GM21717 (cell line): ENCODE results near the gene TMEM9B.
"Not testable (repeated sequence)": the region's sequence is repeated elsewhere in the genome, so short reads cannot be mapped to it uniquely, and the experiment has no call there.

ENCODE experiments used
- ATAC-seq: cut with Tn5 transposase; IDR thresholded peaks from one replicate; pipeline ENCODE4 v1.9.1; 2021; ENCODE audit warnings: mild to moderate bottlenecking, moderate library complexity; ENCODE audit not compliant: unreplicated experiment

Gene TMEM9B

DNA sequence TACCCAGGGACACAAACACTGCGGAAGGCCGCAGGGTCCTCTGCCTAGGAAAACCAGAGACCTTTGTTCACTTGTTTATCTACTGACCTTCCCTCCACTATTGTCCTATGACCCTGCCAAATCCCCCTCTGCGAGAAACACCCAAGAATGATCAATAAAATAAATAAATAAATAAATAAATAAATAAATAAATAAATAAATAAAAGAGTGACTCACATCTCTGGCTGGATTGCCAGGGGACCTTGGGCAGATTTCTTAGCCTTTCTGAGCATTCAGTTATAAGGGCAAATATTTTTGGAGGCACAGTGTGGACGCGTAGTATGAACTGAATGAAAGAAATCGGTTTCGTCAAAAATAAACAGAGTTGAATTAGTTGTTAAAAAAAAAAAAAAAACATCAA is 15.1 kb upstream of the TMEM9B start:
- not testable (repeated sequence) for ATAC-seq

GRCh38 chr11:8973121-8973520 is 8.9 kb upstream of the TMEM9B start:
- no peak for ATAC-seq

DNA sequence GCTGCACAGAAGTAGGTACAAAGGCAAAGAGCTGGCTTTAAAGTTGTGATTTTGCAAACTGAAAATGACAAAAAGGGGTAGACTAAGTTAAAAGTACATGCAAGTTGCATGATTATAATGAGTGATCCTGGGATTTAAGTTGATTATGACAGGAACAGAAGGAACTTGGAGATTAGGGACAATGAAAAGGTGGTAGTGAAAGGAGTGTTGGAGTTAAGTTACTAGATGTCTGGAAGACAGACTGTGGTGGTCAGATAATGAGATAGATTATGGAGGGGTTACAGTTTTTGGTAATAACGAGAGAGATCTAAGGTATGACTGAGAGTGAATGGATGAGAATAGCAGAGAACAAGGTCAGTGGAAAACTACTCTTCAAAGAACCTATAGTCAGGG is 7.7 kb upstream of the TMEM9B start:
- no peak for ATAC-seq

DNA sequence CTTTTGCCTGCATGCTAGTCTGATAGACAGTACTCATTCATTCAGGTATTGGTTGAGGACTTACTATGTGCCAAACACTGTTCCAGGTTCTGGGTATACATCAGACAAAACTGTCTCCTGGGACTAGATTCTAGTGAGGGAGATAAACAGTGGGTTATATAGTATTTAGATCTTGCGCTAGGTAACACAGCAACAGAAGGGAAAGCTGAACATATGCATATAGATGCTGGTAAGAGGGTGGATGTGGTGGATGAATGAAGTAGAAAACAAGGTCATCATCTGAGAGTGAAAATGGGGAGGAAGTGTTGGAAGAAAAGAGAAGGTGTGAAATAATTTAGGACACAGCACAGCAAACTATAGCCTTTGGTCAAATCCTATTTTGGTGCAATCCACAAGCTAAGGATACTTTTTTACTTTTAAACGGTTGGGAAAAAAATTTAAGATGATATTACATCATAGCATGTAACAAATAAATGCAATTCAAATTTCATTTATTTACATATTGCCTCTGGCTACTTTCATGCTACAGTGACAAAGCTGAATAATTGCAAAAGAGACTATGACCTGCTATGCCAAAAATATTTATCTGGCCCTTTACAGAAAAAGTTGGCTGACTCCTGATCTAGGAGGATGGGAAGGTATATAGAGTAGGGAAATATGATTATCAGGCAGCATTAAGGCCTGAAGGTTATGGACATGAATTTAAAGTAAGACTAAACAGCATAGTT is 7.1 kb upstream of the TMEM9B start:
- no peak for ATAC-seq

DNA sequence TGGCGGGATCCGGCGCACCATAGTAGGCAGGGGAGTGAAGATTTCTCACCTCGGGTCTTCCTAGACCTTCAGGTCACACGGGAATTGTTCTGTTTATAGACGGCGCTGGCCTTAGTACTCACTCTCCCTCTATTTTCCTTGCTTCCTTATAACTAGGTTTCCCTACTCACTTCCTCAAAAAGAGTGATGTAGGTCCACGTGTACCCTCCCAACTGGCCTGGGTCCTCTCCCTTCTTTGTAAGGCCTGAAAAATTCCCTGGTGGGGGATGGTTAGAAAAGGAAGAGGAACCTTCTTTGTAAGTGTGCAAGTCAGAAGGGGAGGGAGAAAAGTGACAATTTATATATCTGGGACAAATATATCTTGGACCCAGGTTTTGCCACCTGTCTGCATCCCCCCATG is 2.9 kb upstream of the TMEM9B start:
- ATAC-seq, result no peak

DNA sequence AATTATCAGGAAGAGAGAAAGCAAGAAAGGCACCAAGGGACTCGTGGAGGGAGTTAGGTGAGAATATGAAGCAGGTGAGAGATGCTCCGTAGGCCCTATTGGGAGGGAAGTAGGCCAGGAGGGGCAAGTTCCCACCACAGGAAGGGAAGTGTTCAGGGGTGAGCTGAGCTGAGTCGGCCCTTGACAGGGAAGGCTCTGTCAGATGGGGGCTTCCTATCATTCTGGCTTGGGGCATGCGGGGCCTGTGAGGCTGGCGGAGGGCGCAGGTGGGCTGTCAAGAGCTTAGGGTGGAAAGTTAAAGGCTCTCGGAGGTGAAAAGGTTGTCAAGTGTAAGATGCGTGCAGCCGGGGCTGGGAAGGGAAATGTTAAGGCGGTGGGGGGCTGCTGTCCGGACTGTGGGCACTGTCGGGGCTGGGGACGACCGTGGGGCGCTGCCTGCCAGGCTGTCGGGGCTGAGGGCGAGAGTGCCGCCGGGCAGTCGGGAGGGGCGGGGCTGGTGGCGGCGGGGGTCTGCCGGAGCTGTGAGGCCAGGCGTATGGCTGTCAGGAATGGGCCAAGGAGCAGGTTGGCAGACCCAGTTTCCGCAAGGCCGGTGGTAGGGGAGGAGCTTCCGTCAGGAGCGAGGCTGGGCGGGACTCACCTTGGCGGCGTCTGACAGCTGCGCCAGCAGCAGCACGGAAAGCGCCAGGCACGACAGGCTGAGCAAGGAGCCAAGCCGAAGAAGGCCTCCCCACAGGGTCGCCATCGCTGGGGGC is 496 bp downstream of the TMEM9B start:
- peak; percentile 66 for ATAC-seq

GRCh38 chr11:8962841-8963240 is 1.4 kb downstream of the TMEM9B start:
- no peak for ATAC-seq

DNA sequence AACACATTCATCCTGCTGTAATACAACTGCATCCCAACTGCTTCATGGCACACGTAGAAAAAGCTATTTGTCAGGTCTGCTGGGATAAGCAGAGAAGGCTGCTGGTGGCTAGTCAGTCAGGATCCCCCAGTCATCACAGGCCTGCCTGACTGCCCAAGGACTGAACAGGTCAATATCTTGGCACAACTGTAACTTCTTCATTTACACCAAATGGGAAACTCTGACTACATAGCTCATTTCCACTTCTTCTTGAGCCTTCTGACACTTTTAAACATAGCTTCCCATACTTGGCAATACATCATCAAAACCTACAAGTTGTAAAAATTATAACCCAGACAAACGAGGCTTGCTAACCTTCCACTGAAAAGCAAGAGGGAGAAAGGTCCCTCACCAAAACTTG is 2.8 kb downstream of the TMEM9B start:
- no peak for ATAC-seq

DNA sequence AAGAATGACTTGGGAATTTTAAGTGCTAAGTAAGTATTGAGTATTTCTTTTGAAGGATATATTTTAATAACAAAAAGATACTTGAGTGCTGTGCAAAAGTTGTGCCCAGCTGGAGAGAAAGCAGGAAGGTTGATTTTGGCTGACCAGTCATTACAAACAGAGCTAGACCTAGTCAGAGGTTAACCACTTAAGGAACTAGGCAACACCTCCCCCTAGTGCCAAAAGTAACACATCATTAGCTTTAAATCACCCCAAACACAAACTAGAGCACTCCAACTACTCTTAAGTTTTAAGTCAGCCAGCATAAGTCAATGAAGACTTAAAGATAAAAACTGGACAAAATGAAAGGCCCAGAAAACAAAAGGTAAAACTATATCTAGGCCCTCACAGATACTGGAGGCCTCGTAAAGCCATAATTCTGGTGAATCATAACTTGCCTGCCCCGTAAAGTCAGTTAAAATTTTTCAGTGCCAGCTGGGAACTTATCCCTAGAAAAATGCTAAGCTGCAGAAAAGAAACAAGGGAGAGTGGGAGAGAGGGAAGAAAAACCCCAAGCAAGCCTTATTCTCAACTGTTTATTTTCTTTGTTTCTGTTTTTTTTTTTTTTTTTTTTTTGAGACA is 4.6 kb downstream of the TMEM9B start:
- ATAC-seq, result peak; percentile 50

GRCh38 chr11:8956860-8957259 is 7.4 kb downstream of the TMEM9B start:
- no peak for ATAC-seq

GRCh38 chr11:8948886-8949285 is 15.4 kb downstream of the TMEM9B start:
- no peak for ATAC-seq

DNA sequence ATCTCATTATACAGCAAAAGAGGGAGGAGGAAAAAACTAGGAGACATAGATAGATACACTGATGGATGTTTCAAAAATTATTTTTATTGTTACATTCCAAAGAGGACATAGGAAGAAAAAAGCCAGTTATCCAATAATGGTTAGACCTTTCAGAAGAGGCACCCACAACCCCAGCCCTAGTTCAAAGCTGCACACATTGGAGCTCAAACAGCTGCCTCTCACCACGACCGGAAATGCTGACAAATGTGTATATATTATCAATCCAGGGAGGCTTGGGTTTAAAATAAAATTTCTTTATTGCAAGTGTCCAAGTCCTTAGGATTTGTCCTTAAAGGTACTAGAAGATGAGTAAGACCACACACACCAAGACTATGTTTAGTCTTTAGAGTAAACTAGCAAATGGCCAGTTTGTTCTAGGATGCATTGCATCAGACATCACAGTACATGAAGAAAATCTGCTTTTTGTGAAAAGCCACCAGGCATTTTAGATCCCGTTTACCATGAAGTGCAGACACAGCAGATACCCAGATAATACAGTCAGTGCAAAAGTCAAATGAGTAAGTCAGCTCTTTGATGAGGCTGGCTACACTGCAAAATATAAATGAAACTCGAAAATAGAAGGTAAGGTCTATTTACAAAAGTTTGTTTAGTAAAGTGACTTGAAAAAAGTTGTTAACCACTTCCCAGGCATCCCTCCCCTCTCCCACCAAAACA is 16.9 kb downstream of the TMEM9B start:
- no peak for ATAC-seq

GRCh38 chr11:8942518-8943066 is 21.6 kb downstream of the TMEM9B start, which contains the start of gene ASCL3:
Gene ASCL3, minus strand, starts transcription at chr11:8943016. Its CDS starts 4,855 bp downstream, at chr11:8938161.
- ATAC-seq, result no peak

- no peak for ATAC-seq
These were observed 22.7 kb downstream of the TMEM9B start for GRCh38 chr11:8941341-8942103.

DNA sequence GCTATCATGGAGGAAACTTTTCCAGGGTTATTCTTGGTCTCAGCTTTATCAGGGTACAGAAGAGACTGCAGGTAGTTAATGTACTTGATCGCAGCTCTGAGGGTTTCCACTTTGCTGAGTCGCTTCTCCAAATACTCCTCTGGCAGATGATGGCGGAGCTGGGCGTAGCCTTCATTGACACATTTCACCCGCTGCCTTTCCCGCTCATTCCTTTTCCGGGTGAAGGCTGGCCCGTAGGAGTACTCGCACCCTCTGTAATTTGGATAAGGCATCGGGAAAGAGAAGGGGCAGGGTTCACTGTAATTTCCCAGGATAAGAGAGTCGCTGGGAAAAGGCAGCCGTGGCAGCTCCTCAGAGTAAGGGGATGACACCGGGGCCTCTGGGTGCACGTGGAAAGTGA is 26.6 kb downstream of the TMEM9B start:
- ATAC-seq, result no peak

DNA sequence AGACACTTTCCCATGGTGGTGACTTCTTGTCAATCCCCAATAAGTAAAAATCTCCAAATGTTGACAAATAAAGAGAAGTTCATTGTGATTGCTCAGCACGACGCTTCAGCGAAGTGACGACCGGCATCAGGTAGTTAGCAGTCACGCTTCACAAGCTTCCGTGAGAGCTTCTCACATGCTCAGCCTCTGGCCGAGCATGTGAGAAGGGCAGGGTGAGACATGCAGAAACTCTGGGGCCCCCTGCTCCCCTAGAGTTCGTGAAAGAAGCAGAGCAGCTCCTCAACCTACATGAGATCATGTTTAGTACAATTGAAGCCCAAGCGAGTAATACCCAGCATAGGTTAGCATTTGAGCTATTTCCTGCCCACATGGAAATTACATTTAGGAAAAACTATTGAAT is 27.1 kb downstream of the TMEM9B start:
- no peak for ATAC-seq

- not testable (repeated sequence) for ATAC-seq
These were observed 28.5 kb downstream of the TMEM9B start for GRCh38 chr11:8935789-8936188.

DNA sequence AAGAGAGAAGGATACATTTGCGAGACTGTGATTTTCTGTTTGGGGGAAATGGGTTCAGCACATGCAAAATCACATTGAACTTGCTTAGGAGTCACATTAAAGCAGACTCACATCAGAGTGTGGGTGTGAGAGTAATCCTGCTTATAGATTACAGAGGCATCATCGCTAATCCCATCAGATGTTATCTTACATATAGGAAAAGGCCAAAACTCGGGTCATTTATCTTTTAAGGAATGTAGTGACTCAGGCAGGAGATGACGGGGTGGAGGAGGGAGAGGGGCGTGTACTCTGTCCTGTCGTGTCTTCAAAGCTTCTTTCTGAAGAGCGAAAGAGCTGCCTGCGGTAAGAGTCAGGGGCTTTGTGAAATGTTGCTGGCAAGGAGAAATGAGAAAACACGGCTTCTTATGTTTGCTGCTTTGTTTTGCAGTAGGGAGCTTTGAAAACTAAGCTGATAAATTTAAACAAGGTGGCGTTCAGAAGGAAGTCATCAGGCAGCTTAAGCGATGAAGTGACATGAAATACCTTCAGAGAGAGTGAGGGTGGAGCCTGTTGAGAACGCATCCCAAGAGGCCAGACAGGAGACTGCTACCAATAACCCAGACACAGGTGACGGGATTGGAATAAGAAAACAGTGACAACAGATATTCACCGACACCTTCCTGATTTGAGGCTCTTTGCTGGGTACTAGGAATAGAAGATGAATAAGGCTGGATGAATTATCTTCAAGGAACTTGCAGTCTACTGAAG is 29.3 kb downstream of the TMEM9B start:
- no peak for ATAC-seq

- ATAC-seq, result no peak
These were observed 30.3 kb downstream of the TMEM9B start for GRCh38 chr11:8933931-8934330.
